Esophagus squamous epithelium (tissue), 4 donors: ENCODE data around the gene ERCC2.

Source experiments
- POLR2A ChIP-seq, 4 donors: fragments of 450-650 bp; IDR thresholded peaks; one replicate each; pipeline ENCODE4 v1.6.1; 2017; ENCODE audit warnings: antibody characterized with exemption in 4 of 4, mild to moderate bottlenecking in 4 of 4, moderate library complexity in 3 of 4
- TF ChIP-seq, protein P1 (sequence below), 6 experiments: fragments of 450-650 bp in 4 of 6; fragments of 200-600 bp in 2 of 6; sonication (generic) in 2 of 6; IDR thresholded peaks; one replicate each; pipeline ENCODE4 v1.5.1; 2016 to 2019; ENCODE audit warnings: antibody characterized with exemption in 6 of 6, mild to moderate bottlenecking in 4 of 6, moderate library complexity in 4 of 6

DNA sequence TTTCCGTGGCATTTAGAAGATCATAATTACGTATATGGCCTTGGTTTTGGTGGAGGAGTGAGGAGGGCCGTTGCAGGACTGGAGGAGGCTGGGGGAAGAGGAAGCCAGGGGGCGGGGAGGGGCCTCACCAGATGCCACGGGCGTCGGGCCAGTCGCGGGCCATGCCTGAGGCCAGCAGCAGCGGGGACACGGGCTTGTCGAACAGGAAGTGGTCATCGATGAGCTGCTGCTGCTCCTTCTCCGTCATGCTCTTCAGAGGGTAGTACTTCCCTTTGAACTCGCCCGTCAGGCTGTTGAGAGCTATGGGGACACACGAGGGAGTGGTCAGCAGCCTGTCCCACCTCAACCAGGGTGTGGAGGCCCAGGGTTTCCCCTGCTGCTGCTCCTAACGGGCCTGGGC lies 58.8 kb downstream of the ERCC2 start:
- TF ChIP-seq, protein P1, sequence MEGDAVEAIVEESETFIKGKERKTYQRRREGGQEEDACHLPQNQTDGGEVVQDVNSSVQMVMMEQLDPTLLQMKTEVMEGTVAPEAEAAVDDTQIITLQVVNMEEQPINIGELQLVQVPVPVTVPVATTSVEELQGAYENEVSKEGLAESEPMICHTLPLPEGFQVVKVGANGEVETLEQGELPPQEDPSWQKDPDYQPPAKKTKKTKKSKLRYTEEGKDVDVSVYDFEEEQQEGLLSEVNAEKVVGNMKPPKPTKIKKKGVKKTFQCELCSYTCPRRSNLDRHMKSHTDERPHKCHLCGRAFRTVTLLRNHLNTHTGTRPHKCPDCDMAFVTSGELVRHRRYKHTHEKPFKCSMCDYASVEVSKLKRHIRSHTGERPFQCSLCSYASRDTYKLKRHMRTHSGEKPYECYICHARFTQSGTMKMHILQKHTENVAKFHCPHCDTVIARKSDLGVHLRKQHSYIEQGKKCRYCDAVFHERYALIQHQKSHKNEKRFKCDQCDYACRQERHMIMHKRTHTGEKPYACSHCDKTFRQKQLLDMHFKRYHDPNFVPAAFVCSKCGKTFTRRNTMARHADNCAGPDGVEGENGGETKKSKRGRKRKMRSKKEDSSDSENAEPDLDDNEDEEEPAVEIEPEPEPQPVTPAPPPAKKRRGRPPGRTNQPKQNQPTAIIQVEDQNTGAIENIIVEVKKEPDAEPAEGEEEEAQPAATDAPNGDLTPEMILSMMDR (IDR thresholded peaks at IDR 0.05), result no peak
- no peak for TF ChIP-seq POLR2A (IDR thresholded peaks at IDR 0.05)
